ENCODE data around the gene HKDC1.
"Not testable (repeated sequence)": the region's sequence is repeated elsewhere in the genome, so short reads cannot be mapped to it uniquely, and the experiment has no call there.

HKDC1 gene

DNA sequence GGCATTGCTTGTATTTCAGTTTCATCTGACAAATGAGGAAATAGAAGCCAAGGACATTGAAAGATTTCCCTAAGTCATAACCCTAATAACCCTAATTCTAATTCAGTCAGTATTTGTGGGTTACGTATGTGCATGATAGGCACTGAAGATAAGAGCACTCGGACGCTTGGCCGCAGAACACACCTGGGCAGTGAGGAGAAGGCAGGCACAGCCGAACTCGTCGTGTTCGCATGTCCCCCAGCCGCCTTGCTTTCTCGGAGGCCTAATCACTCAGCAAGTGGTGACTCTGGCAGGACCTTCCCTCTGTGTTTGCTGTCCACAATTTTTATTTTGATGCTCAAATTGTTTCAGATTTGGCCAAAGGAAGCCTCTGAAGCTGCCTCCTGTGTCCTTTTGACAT, 23.7 kb downstream of the HKDC1 start:
- no peak for FAIRE-seq

DNA sequence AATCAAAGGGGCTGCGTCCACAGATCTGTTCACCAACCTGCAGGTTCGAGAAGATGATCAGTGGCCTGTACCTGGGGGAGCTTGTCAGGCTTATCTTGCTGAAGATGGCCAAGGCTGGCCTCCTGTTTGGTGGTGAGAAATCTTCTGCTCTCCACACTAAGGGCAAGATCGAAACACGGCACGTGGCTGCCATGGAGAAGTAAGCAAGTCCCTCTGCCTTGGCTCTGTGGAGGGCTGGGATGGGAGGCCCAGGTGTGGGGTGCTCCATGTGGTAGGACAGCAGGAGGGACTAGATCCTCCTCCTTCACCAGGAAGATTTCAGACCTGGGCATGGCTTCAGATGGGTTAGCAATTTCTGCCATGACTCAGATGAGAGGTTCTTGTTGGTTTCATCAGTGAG, 25.9 kb downstream of the HKDC1 start:
- FAIRE-seq: no peak

DNA sequence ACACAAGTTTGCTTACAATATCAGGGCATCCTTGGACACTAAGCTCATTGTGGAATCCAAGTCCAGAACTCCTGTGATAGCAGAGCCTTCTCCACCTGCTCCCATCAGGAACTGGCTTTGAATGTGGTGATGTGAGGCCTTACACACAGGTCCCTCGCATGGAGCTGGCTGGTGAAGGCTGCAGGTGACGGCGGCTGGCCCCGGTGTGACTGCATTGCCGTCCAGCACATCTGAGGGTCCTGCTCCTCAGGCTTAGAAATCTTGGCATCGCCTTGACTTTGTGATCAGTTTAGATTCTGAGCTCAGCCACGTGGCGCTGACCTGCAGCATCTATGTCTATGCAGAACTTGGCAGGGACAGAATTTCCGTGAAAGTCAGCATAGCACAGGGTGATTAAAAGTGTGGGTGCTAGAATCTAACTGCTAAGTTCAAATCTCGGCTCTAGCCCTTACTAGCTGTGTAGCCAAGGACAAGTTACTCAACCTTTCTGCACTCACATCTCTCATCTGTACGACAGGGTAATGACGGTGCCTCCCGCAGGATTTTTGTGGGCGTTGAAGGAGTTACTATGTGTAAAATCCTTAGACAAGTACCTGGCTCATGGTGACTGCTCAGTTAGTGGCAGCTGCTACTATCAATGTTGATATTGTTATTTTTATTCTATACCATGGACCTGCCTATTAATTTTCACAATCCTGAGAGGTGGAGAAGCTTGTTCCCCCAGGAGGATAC, 26.6 kb downstream of the HKDC1 start:
- FAIRE-seq: no peak

DNA sequence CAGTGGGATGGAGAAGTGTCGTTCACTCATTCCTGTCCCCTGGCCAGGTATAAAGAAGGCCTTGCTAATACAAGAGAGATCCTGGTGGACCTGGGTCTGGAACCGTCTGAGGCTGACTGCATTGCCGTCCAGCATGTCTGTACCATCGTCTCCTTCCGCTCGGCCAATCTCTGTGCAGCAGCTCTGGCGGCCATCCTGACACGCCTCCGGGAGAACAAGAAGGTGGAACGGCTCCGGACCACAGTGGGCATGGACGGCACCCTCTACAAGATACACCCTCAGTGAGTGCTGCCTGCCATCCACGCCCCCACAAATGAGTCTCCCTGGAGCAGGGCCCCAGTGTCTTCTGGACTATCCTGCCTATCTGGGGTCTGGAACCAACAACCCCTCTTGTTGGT, 27.2 kb downstream of the HKDC1 start:
- FAIRE-seq: no peak

DNA sequence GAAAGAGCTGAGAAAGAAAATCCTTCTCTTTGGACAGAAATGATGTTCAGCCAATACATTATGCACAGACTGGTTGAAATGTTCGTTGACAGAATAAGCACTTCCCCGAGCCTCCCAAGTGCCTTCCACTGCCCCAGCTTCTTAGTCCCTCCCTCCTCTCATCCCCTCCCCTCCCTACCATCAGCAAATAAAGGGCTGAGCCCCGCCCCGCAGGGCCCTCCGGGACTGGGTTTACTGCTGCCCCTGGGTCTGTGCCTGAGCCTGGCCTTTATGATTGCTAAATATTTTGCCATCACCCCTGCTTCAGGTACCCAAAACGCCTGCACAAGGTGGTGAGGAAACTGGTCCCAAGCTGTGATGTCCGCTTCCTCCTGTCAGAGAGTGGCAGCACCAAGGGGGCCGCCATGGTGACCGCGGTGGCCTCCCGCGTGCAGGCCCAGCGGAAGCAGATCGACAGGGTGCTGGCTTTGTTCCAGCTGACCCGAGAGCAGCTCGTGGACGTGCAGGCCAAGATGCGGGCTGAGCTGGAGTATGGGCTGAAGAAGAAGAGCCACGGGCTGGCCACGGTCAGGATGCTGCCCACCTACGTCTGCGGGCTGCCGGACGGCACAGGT, 28.1 kb downstream of the HKDC1 start:
- FAIRE-seq: no peak

DNA sequence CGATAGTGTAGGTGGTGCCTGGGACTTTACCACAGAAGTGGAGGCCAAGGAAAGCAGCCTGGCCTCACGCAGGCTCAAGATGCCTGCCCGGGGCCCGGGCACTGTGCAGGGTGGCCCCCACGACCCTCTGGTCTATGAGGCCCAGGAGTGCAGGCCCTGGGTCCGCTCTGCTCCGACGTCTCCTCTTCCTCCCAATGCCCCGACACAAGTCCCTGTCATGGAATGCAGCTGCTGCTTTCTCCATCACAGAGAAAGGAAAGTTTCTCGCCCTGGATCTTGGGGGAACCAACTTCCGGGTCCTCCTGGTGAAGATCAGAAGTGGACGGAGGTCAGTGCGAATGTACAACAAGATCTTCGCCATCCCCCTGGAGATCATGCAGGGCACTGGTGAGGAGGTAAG, 29.9 kb downstream of the HKDC1 start:
- FAIRE-seq: no peak

DNA sequence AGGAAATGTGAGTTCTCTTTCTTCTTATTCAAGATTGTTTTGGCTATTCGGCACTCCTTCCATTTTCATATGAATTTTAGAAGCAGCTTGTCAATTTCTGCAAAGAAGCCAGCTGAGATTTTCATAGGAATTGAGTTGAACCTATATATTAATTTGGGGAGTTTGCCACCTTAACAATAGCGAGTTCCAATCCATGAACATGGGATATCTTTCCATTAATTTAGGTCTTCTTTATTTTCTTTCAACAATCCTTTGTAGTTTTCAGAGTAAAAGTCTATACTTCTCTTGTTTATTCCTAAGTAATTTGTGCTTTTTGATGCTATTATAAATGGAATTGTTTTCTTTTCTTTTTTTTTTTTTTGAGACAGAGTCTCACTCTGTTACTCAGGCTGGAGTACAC, 31.3 kb downstream of the HKDC1 start:
- FAIRE-seq: not testable (repeated sequence)

DNA sequence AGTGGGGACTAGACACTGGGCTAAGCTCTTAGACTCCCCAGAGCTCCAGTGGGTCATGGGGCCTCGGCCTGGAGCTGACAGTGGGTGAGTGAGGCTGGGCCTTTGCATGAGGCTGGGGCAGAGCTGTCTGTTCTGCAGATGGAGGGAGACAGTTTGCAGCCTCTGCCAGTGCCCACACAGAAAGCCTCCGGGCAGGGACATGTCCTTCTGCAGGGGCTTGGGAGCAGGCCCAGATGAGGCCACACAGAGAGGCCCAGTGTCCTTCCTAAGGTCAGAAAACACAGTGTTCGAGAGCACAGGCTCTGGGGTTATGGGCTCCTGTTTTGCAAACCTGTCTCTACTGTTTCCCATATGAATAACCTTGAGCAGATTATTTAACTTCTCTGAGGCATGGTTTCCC, 33.0 kb downstream of the HKDC1 start:
- FAIRE-seq: no peak

DNA sequence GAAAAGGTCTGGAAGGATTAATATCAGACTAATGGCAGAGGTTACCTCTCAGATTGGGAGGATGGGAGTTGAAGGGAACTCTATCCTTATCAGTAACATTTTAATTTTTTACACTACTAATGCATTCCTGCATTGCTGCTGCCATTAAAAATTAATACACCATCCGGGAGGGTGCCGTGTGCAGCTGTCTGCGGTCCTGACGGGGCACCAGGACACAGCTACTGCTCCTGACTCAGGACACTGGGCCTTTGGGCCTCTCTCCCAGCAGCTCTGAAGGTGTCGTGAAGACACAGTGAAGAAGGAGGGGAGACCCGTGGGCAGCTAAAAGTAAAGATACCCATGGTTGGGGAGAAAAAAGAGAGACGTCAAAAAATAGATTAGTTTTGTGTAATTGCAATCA, 34.7 kb downstream of the HKDC1 start:
- no peak for FAIRE-seq

DNA sequence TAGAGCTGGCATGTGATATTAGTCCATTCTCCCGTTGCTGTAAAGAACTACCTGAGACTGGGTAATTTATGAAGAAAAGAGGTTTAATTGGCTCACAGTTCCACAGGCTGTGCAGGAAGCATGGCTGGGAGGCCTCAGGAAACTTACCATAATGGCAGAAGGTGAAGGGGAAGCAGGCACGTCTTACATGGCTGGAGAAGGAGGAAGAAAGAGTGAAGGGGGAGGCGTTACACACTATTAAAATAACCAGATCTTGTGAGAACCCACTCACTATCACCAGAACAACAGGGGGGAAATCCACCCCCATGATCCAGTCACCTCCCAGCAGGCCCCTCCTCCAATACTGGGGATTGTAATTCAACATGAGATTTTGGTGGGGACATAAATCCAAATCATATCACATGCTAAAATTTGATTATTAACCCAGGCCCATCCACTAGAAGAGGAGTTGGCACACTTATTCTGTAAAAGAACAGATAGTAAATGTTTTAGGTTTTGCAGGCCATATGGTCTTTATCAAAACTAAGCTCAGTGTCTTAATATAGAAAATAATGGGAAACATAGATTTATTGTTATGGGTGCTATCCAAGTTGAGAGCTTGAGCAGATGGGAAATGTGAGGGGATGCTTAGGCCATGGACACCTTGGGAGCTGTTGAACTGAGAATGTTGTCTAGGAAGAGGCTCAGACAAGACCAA, 39.6 kb downstream of the HKDC1 start:
- FAIRE-seq: no peak

DNA sequence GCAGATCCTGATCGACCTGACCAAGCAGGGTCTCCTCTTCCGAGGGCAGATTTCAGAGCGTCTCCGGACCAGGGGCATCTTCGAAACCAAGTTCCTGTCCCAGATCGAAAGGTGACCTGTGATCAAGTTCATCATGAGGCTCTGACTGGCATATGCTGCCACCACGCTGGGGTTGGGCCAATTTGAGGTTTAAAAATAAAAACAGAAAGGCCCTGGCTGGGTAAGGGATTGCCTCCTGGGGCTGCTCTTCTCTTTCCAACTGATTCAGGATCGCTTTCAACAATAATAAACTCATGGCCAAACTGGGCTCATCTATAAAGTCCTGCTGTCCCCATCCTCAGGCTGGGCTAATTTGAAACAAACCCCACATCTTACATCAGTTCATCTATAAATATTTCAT, 41.1 kb downstream of the HKDC1 start:
- FAIRE-seq: no peak

DNA sequence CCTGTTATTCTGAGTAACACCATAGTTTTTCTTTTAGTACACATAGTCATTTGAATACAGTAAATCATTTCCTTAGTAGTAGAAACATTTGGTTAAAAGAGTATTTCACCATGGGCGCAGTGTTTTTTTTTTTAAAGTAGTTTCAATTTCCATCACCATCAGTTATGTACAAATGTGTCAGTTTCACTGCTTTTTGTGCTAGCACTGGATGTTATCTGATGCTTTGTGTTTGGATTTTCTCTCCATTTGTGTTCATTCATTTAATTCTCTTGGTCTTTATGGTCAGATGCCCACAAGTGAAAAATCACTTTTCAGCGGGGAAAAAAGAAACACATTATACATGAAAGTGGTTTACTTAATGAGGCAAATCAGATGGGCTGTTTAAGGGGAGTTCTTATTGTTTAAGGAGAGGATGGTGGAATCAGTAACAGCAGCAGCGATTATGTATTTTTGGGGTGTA, 42.2 kb downstream of the HKDC1 start:
- FAIRE-seq: no peak

DNA sequence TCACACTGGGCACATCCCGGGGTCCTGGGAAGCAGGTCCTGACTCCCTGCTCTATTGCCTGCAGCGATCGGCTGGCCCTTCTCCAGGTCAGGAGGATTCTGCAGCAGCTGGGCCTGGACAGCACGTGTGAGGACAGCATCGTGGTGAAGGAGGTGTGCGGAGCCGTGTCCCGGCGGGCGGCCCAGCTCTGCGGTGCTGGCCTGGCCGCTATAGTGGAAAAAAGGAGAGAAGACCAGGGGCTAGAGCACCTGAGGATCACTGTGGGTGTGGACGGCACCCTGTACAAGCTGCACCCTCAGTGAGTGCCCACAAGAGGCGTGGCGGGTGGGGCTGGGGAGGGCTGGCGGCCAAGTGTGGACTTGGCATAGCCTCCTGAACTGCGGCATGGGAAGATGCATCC, 45.4 kb downstream of the HKDC1 start:
- FAIRE-seq: no peak

DNA sequence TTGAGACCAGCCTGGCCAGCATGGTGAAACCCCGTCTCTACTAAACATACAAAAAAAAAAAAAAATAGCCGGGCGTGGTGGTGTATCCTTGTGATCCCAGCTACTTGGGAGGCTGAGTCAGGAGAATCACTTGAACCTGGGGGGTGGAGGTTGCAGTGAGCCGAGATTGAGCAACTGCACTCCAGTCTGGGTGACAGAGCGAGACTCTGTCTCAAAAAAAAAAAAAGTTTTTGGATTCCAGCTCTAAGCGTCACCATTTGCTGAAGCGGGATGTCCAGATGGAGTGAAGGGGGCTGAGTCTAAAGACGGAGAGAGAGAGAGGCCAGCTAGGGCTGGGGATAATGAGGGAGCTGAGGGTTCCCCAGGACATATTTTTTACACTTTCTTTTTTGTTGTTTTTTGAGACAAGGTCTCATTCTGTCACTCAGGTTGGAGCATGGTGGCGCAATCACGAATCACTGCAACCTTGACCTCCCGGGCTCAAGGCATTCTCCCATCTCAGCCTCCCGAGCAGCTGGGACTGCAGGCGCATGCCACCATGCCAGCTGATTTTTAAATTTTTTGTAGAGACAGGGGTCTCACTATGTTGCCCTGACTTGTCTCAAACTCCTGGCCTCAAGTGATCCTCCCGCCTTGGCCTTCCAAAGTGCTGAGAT, 48.8 kb downstream of the HKDC1 start:
- no peak for FAIRE-seq

DNA sequence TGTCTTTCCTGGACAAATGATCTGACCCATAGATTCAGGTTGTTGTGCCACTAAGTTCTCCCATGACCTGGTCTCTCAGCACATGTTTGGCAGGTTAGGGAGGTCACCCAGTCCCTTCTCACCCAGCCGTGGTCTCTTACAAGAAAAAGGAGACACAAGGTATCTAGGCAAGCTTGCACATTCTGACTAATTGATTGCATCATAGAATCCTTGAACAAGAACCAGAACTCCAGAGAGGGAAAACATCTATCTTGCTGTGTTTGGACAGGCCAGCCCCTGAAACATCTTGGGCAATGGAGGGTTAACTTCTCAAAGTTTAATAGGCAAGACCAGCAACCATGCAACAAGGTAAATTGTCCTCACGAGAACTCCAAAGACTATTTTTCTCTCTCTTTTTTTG, 49.6 kb downstream of the HKDC1 start:
- no peak for FAIRE-seq

DNA sequence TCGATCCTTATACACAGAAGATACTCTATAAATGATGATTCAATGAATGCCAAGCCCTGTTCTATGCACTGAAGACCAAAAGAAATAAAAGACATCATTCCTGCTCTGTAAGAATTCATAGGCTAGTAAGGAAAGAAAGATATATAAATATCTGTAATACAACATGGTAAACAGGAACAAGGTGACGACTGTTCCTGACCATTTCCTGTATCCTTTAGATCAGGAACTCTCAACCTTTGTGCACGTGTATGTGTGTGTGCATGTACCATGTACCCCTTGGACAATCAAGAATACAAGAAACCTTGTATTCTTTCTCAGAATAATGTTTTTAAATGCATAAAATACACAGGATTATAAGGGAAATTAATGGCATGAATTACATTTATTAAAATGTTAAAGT, 50.9 kb downstream of the HKDC1 start:
- no peak for FAIRE-seq

DNA sequence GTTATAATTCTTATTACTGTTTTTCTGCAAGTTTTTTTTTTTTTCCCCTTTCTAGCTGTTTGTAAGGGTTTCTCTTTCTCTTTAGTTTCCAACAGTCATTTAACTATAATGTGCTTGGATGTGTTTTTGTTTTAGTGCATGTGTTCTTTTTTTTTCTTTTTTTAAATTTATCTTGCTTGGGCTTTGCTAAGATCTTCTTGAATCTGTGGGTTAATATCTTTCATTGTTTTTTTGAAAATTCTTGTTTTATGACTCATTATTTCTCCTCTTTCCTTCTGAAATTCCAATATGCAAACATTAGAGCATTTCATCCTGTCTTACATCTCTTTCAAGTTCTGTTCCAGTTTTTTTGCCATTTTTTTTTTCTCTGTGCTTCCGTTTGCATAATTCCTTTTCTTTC, 52.5 kb downstream of the HKDC1 start:
- FAIRE-seq: no peak

DNA sequence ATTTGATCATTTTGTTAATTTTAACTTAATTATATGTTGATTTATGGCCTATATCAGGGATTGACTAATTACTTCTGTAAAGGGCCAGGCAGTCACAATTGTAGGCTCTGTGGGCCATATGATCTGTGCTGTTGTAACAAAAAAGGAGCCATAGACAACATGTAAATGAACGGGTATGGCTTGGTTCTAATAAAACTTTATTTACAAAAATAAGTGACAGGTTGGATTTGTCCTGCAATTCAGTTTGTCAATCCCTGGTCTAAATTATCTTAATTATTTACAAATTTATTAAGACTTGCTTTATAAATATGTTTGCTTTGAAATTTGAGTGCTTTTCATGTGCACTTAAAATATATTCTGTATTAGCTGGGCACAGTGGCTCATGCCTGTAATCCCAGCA, 55.3 kb downstream of the HKDC1 start:
- no peak for FAIRE-seq

DNA sequence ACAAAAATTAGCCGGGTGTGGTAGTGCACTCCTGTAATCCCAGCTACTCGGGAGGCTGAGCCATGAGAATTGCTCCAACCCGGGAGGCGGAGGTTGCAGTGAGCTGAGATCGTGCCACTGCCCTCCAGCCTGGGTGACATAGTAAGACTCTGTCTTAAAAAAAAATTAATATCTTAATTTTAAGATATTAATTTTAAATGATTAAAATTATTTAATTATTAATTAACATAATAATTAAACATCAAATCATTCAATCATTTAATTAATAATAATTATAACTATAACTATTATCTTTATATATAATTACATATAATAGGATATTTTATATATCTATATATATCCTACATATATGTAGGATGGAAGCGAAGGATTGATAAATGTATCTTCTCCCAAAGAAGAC, 56.4 kb downstream of the HKDC1 start:
- no peak for FAIRE-seq

DNA sequence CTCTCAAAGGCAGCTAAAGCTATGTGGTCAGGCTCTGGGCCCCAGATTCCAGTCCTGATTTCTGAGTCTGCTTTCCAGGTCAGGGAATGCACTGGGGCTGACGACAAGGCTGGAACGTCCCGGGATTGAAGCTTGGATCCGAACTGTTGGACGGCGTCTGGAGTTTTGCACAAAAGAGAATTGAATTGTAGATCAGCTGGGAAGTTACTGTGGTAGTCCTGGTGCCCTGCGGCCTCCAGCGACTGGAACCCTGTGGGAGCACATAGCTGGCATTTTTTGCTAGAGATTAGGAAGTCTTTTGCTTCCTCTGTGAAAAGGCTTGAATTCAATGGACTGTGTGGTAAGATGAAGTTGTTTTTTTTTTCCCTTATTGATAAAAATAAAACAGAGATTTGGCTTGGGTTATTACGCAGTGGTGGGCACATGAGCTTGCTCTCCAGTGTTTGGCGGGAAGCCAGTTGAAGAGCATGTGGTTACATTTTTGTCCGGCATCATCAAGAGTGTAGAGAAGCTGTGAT, 58.4 kb downstream of the HKDC1 start, which contains the start of gene HK1:
Gene HK1 (plus strand): TSS at position 51 of the 518 bp plus-strand sequence.
- FAIRE-seq: no peak

DNA sequence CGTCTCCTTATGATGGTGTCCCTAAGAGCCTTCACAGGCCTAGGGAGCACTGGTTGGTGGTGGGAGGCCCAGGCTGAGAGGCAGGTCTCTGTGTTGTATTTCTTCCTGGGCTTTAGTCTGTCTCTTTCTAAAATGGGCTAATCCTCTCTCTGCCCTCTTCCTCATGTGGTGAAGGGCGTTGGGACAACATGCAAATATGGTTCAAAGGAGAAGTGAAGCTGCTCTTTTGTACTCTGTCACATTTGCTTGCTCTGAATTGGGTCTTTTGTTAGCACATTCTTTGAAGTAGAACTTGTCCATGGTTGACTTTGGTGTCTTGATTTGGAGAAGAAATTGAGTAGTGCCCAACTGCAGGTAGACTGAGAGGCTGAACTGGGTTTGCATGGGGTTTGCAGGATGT, 59.0 kb downstream of the HKDC1 start:
- FAIRE-seq: no peak

DNA sequence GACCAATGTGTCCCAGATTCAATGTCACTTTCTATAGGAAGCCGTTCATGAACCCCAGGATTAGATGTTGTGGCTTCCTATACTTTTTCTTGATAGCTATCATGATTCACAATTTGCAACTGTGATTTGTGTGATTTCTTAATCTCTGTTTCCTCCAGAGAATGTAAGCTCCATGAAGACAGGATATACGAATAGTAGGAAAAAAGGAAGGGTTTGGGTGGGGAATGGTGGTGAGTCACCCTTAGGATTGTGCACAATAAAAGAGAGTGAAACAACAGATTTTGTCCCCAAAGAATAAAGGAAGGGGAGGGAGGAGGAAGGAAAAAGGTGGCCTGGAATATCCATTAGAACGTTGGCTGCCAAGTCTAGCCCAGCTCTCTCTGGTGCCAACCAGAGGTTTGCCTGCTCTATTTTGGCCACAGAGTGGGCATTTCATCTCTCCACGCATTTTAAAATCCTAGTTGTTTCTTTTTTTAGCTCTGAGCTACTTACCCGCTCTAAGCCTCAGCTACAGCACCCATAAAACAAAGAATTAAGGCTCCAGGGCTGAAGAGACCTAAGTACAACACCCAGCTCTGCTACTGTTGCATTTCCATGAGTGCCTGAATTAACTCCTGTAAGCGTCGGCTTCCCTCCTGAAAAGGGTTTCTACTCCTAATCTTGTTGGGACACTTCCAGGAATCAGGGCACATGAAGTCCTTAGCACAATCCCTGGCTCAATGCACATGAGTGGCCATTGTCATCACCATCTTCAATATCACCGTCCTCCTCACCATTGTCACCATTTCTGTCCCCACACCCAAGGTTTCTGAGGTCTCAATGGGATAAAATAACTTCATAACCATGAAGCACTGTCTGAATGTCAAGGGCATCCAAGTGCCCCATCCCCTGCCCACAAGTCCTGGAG, 61.6 kb downstream of the HKDC1 start:
- no peak for FAIRE-seq

Measured in islet of Langerhans (tissue), 1 donor.